HCT116 (cell line): ENCODE measurements around the gene CAMKMT. TPM values are rescaled to one million over a fixed set of nuclear protein-coding genes. Genes with fewer than 3 reads are reported as not detected.

Experiments used
- ATAC-seq: fragments of 200-7000 bp; cut with Tn5 transposase; 2 replicates; pipeline ENCODE4 v1.9.1; 2020; ENCODE audit warnings: mild to moderate bottlenecking, moderate library complexity
- BruUV-seq: library from RNA; stranded (reverse); fragments of 400-500 nt; replicated peaks from 2 replicates; lab custom pipeline; 2021; lab: Mats Ljungman, UMichigan
- CTCF ChIA-PET: fragments of 300-600 bp; sonication (Branson Sonifier 250); formaldehyde crosslinking; loops from one replicate; lab custom pipeline; 2021; ENCODE audit warnings: antibody characterized with exemption; lab: Charles Lee
- POLR2A ChIA-PET: fragments of 300-600, 350-600 bp; sonication (Branson Sonifier 250); formaldehyde crosslinking; loops from one replicate; lab custom pipeline; 2021; ENCODE audit warnings: antibody characterized with exemption; lab: Charles Lee
- RAD21 ChIA-PET, 2 experiments: fragments of 300-600 bp; sonication (Branson Sonifier 250); formaldehyde crosslinking; loops; one replicate each; lab custom pipeline; 2023; ENCODE audit warnings: low total read pairs in 2 of 2; ENCODE audit not compliant: uncharacterized antibody in 2 of 2, unreplicated experiment in 2 of 2, low non-redundant PET in 1 of 2; lab: Charles Lee
- DNase-seq: peaks from one replicate; pipeline ENCODE4 v3.0.0-alpha.2; 2010; ENCODE audit warnings: low read depth, low spot score
- H2AFZ ChIP-seq: fragments of 200-600 bp; shearing (Covaris generic), sonication (generic); 2 replicates; pipeline ENCODE4 v1.6.1; 2017; ENCODE audit warnings: low read depth, mixed run types, mixed read lengths, antibody characterized with exemption, low read length; ENCODE audit not compliant: poor library complexity, severe bottlenecking
- H3K27ac ChIP-seq: 2 replicates; pipeline ENCODE4 v1.5.1; 2012; ENCODE audit warnings: low read depth, low read length
- H3K27me3 ChIP-seq: fragments of 200-600 bp; sonication (generic); 2 replicates; pipeline ENCODE4 v1.6.1; 2016; ENCODE audit warnings: mixed run types, low read length, mixed read lengths; ENCODE audit not compliant: insufficient read depth
- H3K36me3 ChIP-seq, 2 experiments: fragments of 200-500 bp in 1 of 2; fragments of 200-600 bp in 1 of 2; sonication (Bioruptor generic) in 1 of 2; sonication (generic) in 1 of 2; 2 replicates each; pipeline versions ENCODE4 v1.5.1 to v1.6.1; 2014 to 2016; ENCODE audit warnings: low read length in 2 of 2, inconsistent platforms in 1 of 2, mixed read lengths in 1 of 2, mixed run types in 1 of 2; ENCODE audit not compliant: insufficient read depth in 2 of 2, control insufficient read depth in 1 of 2
- H3K4me1 ChIP-seq, 2 experiments: fragments of 200-600 bp in 1 of 2; sonication (generic) in 1 of 2; 2 replicates each; pipeline versions ENCODE4 v1.5.1 to v1.6.1; 2012 to 2017; ENCODE audit warnings: low read length in 2 of 2, inconsistent platforms in 1 of 2, mild to moderate bottlenecking in 1 of 2, mixed read lengths in 1 of 2, mixed run types in 1 of 2, moderate library complexity in 1 of 2; ENCODE audit not compliant: insufficient read depth in 2 of 2, control insufficient read depth in 1 of 2
- H3K4me2 ChIP-seq: fragments of 200-600 bp; sonication (generic); 2 replicates; pipeline ENCODE4 v1.6.1; 2017; ENCODE audit warnings: mixed run types, low read length, mixed read lengths
- H3K4me3 ChIP-seq, 2 experiments: fragments of 200-600 bp in 1 of 2; sonication (generic) in 1 of 2; replicated peaks in 1 of 2; 2 replicates each; pipeline ENCODE4 v1.5.1; 2011 to 2016; ENCODE audit warnings: low read length in 2 of 2, control low read depth in 1 of 2, low read depth in 1 of 2, mild to moderate bottlenecking in 1 of 2, mixed read lengths in 1 of 2, mixed run types in 1 of 2
- H3K79me2 ChIP-seq: fragments of 200-600 bp; sonication (generic); 2 replicates; pipeline ENCODE4 v1.6.1; 2017; ENCODE audit warnings: mild to moderate bottlenecking, mixed run types, low read length, moderate library complexity, mixed read lengths; ENCODE audit not compliant: insufficient read depth
- H3K9ac ChIP-seq: fragments of 200-600 bp; sonication (generic); 2 replicates; pipeline ENCODE4 v1.6.1; 2016; ENCODE audit warnings: low read length, mixed read lengths
- H3K9me2 ChIP-seq: fragments of 200-600 bp; sonication (generic), shearing (Covaris generic); 2 replicates; pipeline ENCODE4 v1.6.1; 2017; ENCODE audit warnings: mixed run types, mild to moderate bottlenecking, moderate library complexity; ENCODE audit not compliant: insufficient read depth
- H3K9me3 ChIP-seq, 2 experiments: fragments of 200-500 bp in 1 of 2; fragments of 200-600 bp in 1 of 2; sonication (Bioruptor generic) in 1 of 2; sonication (generic) in 1 of 2; 2 replicates each; pipeline ENCODE4 v1.6.1; 2014 to 2017; ENCODE audit warnings: low read length in 2 of 2, mixed read lengths in 2 of 2, inconsistent platforms in 1 of 2, low read depth in 1 of 2, mild to moderate bottlenecking in 1 of 2, mixed run types in 1 of 2, moderate library complexity in 1 of 2; ENCODE audit not compliant: control insufficient read depth in 1 of 2, insufficient read depth in 1 of 2
- H4K20me1 ChIP-seq: fragments of 200-600 bp; sonication (generic), shearing (Covaris generic); 2 replicates; pipeline ENCODE4 v1.6.1; 2017; ENCODE audit warnings: mixed run types, mild to moderate bottlenecking, moderate library complexity; ENCODE audit not compliant: insufficient read depth
- EGR1 ChIP-seq: IDR thresholded peaks from 2 replicates; pipeline ENCODE4 v1.6.1; 2012; ENCODE audit warnings: low read depth
- ELF1 ChIP-seq: IDR thresholded peaks from 2 replicates; pipeline ENCODE4 v1.6.1; 2012; ENCODE audit warnings: low read depth, borderline replicate concordance
- EZH2phosphoT487 ChIP-seq: fragments of 200-600 bp; IDR thresholded peaks from 2 replicates; pipeline ENCODE4 v1.6.1; 2018; ENCODE audit warnings: antibody characterized with exemption, borderline replicate concordance
- FOSL1 ChIP-seq: IDR thresholded peaks from 2 replicates; pipeline ENCODE4 v1.6.1; 2012; ENCODE audit warnings: low read depth
- YY1 ChIP-seq: IDR thresholded peaks from 2 replicates; pipeline ENCODE4 v1.6.1; 2011; ENCODE audit warnings: low read length, low read depth, moderate library complexity, mild to moderate bottlenecking; ENCODE audit not compliant: insufficient replicate concordance; ENCODE audit errors: extremely low read depth
- ZNF274 ChIP-seq: fragments of 200-500 bp; sonication (Bioruptor generic); IDR thresholded peaks from 2 replicates; pipeline ENCODE4 v1.6.1; 2014; ENCODE audit warnings: mild to moderate bottlenecking, low read depth, low read length, inconsistent platforms
- intact Hi-C: fragments of 100-400 bp; cut with micrococcal nuclease; formaldehyde crosslinking; loops from 2 replicates; pipeline ENCODE4 v1.10.0; 2022
- total RNA-seq: library from RNA; stranded (reverse); gene quantifications from one replicate; pipeline ENCODE4 v1.2.1, GENCODE V29; 2021; ENCODE audit not compliant: unreplicated experiment
- TF ChIP-seq, protein P1 (sequence below): IDR thresholded peaks from 2 replicates; pipeline ENCODE4 v1.6.1; 2012
- TF ChIP-seq, protein P2 (sequence below): IDR thresholded peaks from 2 replicates; pipeline ENCODE4 v1.6.1; 2012; ENCODE audit warnings: low read depth
- TF ChIP-seq, protein P3 (sequence below): IDR thresholded peaks from 2 replicates; pipeline ENCODE4 v1.6.1; 2012

The CAMKMT gene
- total RNA-seq, 1 experiment from 2014 or later, result 10.6 TPM

DNA sequence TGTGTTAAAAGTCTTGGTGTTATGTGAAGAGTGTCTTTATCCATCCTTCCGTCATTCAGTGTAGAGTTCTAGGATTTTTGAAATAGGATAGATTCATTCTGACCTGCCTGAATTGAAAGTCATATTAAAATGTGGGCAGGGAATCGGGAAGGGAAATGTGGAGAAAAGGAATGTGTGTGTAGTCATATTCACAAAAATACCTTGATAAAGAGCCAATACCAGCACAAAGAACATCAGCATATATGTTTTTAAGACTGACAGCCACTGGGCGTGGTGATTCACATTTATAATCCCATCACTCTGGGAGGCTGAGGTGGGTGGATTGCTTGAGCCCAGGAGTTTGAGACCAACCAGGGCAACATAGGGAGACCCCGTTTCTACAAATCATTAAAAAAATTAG is 188.1 kb downstream of the CAMKMT start:
- no peaks in the 10 kb centered on the region for H3K79me2 ChIP-seq
- DNase-seq (no peak), ATAC-seq (no peak)
- POLR2A ChIA-PET, result no interaction called here
- H3K27ac ChIP-seq, result no peak overlapping the region
- no TSS peak for BruUV-seq
- H3K27me3 ChIP-seq, result no peaks in the 10 kb centered on the region
- RAD21 ChIA-PET, result no interaction called here
- H2AFZ ChIP-seq, result no peak overlapping the region
- peaks cover 16 to 30% of the 10 kb centered on the region in 2 experiments for H3K4me1 ChIP-seq
- H3K36me3 ChIP-seq, result no peaks in the 10 kb centered on the region
- no peaks in the 10 kb centered on the region for H3K9me3 ChIP-seq
- TF ChIP-seq, protein P1, sequence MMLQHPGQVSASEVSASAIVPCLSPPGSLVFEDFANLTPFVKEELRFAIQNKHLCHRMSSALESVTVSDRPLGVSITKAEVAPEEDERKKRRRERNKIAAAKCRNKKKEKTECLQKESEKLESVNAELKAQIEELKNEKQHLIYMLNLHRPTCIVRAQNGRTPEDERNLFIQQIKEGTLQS, result no peak
- TF ChIP-seq EGR1 (no peak), ELF1 (no peak), EZH2phosphoT487 (no peak)
- TF ChIP-seq, protein P2, sequence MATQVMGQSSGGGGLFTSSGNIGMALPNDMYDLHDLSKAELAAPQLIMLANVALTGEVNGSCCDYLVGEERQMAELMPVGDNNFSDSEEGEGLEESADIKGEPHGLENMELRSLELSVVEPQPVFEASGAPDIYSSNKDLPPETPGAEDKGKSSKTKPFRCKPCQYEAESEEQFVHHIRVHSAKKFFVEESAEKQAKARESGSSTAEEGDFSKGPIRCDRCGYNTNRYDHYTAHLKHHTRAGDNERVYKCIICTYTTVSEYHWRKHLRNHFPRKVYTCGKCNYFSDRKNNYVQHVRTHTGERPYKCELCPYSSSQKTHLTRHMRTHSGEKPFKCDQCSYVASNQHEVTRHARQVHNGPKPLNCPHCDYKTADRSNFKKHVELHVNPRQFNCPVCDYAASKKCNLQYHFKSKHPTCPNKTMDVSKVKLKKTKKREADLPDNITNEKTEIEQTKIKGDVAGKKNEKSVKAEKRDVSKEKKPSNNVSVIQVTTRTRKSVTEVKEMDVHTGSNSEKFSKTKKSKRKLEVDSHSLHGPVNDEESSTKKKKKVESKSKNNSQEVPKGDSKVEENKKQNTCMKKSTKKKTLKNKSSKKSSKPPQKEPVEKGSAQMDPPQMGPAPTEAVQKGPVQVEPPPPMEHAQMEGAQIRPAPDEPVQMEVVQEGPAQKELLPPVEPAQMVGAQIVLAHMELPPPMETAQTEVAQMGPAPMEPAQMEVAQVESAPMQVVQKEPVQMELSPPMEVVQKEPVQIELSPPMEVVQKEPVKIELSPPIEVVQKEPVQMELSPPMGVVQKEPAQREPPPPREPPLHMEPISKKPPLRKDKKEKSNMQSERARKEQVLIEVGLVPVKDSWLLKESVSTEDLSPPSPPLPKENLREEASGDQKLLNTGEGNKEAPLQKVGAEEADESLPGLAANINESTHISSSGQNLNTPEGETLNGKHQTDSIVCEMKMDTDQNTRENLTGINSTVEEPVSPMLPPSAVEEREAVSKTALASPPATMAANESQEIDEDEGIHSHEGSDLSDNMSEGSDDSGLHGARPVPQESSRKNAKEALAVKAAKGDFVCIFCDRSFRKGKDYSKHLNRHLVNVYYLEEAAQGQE, result no peak
- no peak overlapping the region for H3K4me3 ChIP-seq
- H4K20me1 ChIP-seq, result no peaks in the 10 kb centered on the region
- intact Hi-C loops, result no loop called here
- no peaks in the 10 kb centered on the region for H3K9me2 ChIP-seq
- no peak overlapping the region for H3K9ac ChIP-seq
- H3K4me2 ChIP-seq, result peak overlapping the region; percentile 7; the same call in 1 of the 2 replicates
- CTCF ChIA-PET, result interaction anchor here (1.5 kb wide), 1 partner anchor 10 kb away, joined by 4 read pairs; no protein-coding TSS in a partner anchor

DNA sequence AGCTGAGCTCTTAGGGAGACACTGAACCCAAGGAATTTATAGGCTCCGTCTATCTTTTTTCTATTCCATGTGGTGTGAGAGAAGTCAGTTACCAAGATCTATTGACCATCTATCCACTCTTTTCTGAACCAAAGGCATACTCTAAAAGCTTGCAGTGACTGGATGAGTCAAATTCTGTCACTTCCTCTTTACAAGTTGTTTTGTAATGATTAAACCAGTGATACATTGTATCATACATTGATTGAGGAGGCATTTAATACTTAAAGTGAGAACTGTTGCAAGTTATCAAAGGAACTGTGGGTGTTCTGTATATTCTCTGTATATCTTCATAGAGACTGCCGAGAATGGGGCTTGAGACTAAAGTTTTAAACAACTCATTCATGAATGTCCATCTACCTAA is 188.8 kb downstream of the CAMKMT start:
- RAD21 ChIA-PET, result no interaction called here
- TF ChIP-seq ZNF274 (no peak), YY1 (no peak), FOSL1 (no peak)
- TF ChIP-seq, protein P2, result no peak
- TF ChIP-seq, protein P1, result no peak
- TF ChIP-seq, protein P3, sequence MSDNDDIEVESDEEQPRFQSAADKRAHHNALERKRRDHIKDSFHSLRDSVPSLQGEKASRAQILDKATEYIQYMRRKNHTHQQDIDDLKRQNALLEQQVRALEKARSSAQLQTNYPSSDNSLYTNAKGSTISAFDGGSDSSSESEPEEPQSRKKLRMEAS, result no peak

More for the DNA sequence above, 188.8 kb downstream of the CAMKMT start:
- H2AFZ ChIP-seq, result no peak overlapping the region
- H3K9ac ChIP-seq, result no peak overlapping the region
- H3K79me2 ChIP-seq, result no peaks in the 10 kb centered on the region
- POLR2A ChIA-PET, result no interaction called here
- no peaks in the 10 kb centered on the region for H3K36me3 ChIP-seq
- CTCF ChIA-PET, result interaction anchor here (1.5 kb wide), 1 partner anchor 9 kb away, joined by 4 read pairs; no protein-coding TSS in a partner anchor
- peak overlapping the region; percentile 18; the same call in 1 of the 2 replicates for H3K4me2 ChIP-seq
- ATAC-seq (no peak), DNase-seq (no peak)
- H3K9me2 ChIP-seq, result no peaks in the 10 kb centered on the region
- peaks cover 16 to 30% of the 10 kb centered on the region in 2 experiments for H3K4me1 ChIP-seq
- no TSS peak for BruUV-seq
- intact Hi-C loops, result no loop called here
- no peak overlapping the region for H3K27ac ChIP-seq
- no peak overlapping the region for H3K4me3 ChIP-seq
- no peaks in the 10 kb centered on the region for H4K20me1 ChIP-seq
- no peaks in the 10 kb centered on the region for H3K27me3 ChIP-seq
- no peaks in the 10 kb centered on the region for H3K9me3 ChIP-seq
